DOHH2 (cell line): ENCODE data around the gene KIAA1143.

Experiments
- EZH2phosphoT487 ChIP-seq: fragments of 200-600 bp; sonication (generic); IDR thresholded peaks from 2 replicates; pipeline ENCODE4 v1.6.1; 2017; ENCODE audit warnings: borderline replicate concordance, mild to moderate bottlenecking, antibody characterized with exemption, low read length, moderate library complexity, mixed read lengths
- TF ChIP-seq, protein P1 (sequence below): fragments of 200-600 bp; sonication (generic); IDR thresholded peaks from one replicate; pipeline ENCODE4 v1.5.1; 2014; ENCODE audit warnings: antibody characterized with exemption, mild to moderate bottlenecking, low read depth, low read length; ENCODE audit not compliant: poor library complexity, severe bottlenecking

DNA sequence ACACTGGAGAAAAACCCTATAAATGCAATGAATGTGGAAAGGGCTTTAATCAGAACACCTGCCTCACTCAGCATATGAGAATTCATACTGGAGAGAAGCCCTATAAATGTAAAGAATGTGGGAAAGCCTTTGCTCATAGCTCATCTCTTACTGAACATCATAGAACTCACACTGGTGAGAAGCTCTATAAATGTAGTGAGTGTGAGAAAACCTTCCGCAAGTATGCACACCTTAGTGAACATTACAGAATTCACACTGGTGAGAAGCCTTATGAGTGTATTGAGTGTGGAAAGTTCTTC is 39.4 kb downstream of the KIAA1143 start:
- TF ChIP-seq, protein P1, sequence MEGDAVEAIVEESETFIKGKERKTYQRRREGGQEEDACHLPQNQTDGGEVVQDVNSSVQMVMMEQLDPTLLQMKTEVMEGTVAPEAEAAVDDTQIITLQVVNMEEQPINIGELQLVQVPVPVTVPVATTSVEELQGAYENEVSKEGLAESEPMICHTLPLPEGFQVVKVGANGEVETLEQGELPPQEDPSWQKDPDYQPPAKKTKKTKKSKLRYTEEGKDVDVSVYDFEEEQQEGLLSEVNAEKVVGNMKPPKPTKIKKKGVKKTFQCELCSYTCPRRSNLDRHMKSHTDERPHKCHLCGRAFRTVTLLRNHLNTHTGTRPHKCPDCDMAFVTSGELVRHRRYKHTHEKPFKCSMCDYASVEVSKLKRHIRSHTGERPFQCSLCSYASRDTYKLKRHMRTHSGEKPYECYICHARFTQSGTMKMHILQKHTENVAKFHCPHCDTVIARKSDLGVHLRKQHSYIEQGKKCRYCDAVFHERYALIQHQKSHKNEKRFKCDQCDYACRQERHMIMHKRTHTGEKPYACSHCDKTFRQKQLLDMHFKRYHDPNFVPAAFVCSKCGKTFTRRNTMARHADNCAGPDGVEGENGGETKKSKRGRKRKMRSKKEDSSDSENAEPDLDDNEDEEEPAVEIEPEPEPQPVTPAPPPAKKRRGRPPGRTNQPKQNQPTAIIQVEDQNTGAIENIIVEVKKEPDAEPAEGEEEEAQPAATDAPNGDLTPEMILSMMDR = no peak
- TF ChIP-seq EZH2phosphoT487 = no peak
